HG02571 (cell line): ENCODE data around the gene NDUFAF4.

Source experiments
- ATAC-seq: cut with Tn5 transposase; IDR thresholded peaks from one replicate; pipeline ENCODE4 v1.9.1; 2021; ENCODE audit warnings: mild to moderate bottlenecking, moderate library complexity; ENCODE audit not compliant: unreplicated experiment

The NDUFAF4 gene

GRCh38 chr6:96899451-96899998 is 1.8 kb upstream of the NDUFAF4 start:
- no peak for ATAC-seq

DNA sequence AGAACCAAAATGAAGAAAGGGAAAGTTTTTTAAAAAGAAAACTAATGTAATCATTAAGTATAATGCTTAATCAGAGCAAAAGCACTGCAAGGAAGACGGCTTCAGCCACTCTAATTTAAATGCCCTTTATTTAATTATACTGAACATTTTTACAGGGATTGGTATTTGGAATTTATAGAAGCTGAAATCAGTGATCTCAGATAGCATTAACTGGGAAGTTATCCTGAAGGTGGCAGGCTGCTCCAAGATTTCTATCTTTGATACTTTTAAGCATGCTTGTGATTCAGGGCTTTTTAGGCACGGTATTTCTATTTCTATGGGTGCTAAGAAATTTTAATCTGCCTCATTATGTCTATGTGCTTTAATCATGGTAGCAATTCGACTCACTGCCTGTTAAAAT is 1.3 kb upstream of the NDUFAF4 start:
- no peak for ATAC-seq

DNA sequence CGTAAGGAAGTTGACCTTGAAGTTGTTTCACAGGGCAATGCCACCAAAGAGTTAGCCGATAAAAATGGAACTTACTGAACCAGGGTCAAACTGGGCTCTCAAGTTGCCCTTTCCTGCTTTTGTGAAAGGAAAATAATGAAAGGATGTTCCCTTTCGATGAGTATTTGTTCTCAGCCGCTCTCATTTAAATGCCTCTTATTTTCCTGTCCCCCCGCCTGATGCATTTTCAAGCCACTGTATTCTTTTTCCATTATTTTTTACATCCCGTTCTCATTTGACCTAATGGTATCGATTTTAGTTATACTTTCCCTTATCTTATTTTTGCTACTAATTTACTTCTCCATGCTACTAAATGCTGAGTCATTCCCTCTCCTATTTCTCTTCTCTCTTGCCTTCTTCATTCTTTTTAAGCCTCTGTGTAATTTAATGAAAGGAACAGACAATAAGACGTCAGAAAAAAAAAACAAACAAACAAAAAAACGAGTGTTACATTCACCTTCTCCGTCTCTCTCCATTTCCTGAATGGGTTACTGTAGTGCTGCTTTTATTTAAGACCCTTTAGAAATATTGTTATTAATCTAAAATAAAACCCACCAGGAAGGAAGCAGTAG is 655 bp upstream of the NDUFAF4 start:
- no peak for ATAC-seq

DNA sequence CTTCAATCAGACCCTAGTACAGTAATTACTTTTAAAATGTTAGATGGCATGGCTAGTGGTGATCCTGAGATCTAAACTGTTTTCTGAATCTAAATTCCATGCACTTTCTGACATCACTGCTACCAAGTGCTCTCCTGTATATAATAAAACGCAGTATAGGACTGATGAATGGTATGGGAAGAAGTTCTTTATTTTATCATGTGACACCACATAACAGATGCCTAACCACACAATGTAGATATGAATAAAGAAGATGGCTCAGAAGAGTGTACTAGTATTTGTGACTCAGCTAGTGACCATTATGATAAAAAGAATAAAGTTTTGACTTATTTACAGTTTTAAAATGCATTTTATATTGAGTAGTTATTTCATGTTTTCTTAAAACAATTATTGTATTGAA is 8.5 kb downstream of the NDUFAF4 start:
- no peak for ATAC-seq

- no peak for ATAC-seq
Measured at GRCh38 chr6:96888745-96889144, 8.9 kb downstream of the NDUFAF4 start.

GRCh38 chr6:96886519-96886918 is 11.2 kb downstream of the NDUFAF4 start:
- no peak for ATAC-seq

DNA sequence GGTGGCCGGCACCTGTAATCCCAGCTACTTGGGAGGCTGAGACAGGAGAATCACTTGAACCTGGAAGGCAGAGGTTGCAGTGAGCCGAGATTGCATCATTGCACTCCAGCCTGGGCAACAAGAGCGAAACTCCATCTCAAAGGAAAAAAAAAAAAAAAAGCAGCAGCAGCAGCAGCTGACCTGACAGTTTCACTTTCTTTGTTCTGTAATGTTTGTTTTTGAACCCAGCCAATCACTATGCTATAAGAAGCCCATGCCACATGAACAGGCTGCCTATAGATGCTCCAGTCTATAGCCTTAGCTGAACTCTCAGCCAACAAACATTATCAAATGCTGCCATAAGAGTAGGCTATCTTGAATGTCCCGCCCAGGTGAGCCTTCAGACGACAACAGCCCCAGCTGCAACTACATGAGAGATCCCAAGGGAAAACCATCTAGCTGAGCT is 12.5 kb downstream of the NDUFAF4 start:
- peak; percentile 81 for ATAC-seq

DNA sequence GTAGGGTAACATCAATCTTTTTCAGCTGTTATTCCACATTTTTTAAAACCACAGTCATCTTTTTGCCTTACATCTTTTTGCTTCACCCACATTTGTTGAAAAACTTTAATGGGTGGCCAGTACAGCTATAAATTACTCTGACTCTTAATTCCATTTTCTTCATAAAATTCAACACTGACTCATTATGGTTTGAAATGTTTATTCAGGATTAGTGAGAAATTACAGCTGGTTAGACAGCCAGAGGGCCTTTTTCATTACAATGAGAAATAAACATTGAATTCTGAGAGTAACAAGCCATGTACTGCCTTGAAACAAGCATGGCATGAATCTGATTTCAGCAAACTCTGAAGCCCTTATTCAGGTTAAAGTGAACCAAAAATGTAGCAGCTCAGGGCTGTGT is 19.5 kb downstream of the NDUFAF4 start:
- ATAC-seq = no peak

DNA sequence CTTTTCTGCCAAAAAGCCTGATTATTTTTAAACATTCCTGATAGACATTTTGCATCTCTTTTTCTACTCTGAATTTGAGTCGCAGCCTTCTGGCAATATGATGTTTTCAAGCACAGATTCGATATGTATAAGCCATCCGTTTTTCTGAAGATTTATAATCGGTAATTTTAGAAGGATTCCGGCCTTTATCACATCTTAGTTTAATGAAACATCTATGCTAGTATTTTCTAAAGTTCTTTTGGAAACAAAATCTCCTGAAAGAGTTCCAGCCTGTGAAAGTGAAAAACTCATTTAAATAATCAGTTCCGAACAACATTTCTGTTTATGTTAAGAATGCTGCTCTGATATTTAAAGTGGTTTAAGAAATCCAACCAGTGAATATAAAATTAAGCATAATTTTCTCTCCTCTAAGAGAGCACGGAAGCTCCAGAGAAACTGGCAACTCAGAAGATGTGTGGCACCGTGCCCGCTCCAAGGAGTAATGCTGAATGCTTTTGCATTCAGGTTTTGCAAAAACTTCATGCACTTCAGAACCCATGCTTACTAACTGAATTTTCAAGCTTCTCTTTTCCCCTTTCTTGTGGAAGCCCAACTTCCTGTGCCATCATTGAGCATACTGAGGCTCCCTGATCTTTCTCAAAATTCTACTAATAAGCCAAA is 20.7 kb downstream of the NDUFAF4 start:
- ATAC-seq = no peak

DNA sequence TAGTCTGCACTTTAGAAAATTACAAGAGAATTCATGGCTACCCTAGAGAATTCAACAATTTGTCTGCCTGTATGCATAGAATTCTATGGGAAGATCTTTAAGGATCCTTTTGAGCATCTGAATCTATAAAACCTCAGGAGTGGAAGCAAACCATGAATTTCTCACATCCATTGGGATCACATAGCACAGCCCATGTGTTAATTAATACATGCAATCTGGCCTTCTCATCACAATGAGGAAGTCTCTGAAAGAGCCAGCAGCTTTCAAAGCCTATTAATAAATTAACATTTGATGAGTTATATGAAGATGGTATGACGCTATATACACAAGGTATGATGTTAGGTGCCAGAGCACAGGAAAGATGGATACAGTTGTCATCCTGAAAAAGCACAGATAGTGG is 24.7 kb downstream of the NDUFAF4 start:
- no peak for ATAC-seq

DNA sequence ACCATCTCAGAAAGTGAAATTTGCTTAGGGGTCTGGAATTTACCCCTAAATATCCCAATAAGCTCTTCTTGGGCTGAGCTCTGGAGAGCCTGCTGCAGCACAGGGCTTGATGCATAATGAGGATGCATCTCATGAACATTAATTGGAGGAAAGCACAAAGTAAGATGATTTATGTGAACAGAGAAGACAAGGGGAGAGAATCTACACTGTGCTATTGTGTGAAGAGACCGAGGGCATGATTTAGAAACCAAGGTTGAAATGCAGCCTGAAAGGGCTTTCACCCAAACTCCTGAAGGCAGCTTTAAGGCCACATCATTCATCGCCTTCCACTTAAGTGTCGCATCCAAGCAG is 32.7 kb downstream of the NDUFAF4 start:
- no peak for ATAC-seq

- no peak for ATAC-seq
Measured at GRCh38 chr6:96864216-96865054, 33.3 kb downstream of the NDUFAF4 start.

GRCh38 chr6:96862560-96862959 is 35.1 kb downstream of the NDUFAF4 start:
- ATAC-seq = no peak

DNA sequence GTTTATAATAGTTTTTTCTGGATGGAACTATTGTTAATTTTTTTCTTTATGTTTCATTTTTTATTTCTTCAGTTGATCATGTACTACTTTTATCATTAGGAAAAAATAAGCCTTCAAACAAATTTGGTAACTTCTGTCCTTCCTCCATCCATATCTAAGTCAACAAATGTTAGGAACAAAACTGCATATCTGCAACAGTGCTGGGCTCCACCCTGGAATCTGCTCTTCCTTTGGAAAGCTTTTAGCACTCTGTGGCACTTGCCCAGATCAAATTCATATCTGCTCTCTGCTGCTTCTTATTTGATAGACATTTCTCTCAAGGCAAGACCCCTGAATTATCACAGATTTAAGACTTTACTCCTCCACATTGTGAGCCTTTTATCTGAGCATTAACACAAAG is 36.1 kb downstream of the NDUFAF4 start:
- no peak for ATAC-seq

DNA sequence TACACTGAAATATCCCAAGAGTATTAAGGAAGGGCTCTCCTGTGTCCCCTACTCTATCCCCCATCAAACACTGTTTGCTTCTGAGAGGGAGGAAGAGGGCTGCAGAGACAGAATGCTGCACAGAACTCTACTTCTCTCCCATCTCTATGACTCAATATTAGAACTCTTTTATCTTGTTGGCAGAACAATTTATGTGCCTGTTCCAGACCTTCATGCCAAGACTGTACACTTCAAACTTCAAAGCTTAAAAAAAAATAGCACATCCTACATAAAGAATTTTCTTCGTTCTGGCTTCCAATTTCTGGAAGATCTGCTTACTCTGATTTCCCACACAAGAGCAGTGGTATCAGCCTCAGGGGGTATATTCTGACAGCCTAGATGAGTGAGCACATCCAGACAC is 40.8 kb downstream of the NDUFAF4 start:
- ATAC-seq = no peak

- no peak for ATAC-seq
Measured at GRCh38 chr6:96853083-96853482, 44.6 kb downstream of the NDUFAF4 start.

DNA sequence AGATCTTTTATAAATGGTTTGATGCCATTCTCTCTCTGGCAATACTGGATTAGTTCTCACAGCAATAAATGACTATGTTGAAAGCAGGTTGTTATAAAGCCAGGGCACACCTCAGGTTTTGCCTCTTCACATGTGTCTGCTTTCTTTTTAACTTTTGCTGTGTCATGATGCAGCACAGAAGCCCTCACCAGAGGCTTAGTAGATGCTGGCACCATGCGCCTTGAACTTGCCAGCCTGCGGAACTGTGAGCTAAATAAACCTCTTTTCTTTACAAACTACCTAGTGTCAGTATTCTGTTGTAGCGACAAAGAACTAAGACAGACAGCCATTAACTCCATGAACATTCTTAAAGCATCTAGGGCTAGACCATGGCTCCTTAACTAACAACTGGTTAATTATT is 45.1 kb downstream of the NDUFAF4 start:
- ATAC-seq = no peak

- ATAC-seq = no peak
Measured at GRCh38 chr6:96851858-96852257, 45.8 kb downstream of the NDUFAF4 start.

GRCh38 chr6:96849615-96850014 is 48.1 kb downstream of the NDUFAF4 start:
- ATAC-seq = no peak

DNA sequence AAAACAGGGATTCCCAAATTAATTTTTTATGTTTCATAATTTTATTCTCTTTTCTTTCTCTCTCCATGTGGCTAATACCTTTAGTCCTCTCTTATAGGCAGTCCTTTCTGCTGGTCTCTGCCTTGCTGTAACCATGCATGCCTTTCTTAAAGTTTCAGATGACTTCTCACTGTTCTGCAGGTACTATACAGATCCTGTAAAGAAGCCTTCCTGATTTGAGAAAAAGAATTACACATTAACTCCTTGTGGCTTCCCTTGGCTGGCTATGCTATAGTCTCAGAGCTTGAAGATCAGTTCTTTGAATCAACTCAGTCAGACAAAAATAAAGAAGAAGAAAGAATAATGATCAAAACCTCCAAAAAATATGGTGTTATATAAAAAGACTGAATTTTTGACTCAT is 53.2 kb downstream of the NDUFAF4 start:
- no peak for ATAC-seq

DNA sequence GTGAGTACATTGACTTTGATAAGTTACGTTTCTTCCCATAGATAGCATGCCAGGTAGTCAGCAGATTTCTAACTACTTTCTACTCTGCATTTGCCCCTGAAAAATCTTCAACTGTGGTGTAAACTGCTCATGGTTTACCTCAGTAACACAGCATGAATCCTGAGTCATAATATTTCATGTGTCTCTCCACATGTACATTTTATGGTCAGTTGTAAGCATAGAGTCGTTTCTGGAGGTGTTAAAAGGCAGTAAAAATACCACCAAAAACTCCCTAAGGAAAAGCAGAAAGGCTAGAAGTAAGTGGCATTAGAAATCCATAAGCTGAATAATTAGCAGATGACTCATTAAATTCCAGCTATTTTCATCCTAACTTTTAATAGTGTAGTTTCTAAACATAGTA is 56.3 kb downstream of the NDUFAF4 start:
- no peak for ATAC-seq
